GM21723 (cell line): ENCODE results near the gene EXOC1.

ENCODE experiments used
- ATAC-seq: cut with Tn5 transposase; IDR thresholded peaks from one replicate; pipeline ENCODE4 v1.9.1; 2021; ENCODE audit warnings: mild to moderate bottlenecking, moderate library complexity; ENCODE audit not compliant: unreplicated experiment

EXOC1 gene

DNA sequence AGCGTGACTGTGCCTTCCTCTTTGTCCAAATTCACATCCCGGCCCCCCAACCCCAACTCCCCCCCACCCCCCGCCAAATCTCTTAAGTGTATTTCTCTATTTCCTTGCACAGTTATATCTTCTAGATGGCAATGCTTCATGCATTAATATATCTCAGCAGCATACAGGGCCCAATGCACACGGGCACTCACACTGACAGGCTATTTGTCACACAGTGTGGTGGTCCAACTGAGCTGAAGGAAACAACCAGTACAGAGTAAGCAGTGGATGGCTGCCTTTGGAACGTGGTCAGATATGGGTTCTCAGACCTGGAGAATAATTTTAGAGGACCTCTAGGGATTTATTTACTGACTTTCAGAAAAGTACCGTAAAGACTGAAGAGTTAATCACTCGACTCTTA, 681 bp downstream of the EXOC1 start:
- ATAC-seq: no peak

DNA sequence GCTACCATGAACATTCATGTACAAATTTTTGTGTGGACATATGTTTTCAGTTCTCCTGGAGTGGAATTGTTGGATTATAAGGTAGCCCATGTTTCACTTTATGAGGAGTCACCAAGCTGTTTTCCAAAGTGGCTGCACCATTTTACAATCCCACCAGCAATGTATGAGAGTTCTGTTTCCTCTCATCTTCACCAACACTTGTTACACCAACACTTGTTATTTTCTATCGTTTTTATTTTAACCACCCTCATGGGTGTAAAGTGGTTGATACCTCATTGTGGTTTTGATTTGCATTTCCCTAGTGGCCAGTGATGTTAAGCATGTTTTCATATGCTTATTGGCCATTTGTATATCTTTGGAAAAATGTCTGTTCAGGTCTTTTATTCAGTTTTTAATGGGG, 4.1 kb downstream of the EXOC1 start:
- ATAC-seq: no peak

DNA sequence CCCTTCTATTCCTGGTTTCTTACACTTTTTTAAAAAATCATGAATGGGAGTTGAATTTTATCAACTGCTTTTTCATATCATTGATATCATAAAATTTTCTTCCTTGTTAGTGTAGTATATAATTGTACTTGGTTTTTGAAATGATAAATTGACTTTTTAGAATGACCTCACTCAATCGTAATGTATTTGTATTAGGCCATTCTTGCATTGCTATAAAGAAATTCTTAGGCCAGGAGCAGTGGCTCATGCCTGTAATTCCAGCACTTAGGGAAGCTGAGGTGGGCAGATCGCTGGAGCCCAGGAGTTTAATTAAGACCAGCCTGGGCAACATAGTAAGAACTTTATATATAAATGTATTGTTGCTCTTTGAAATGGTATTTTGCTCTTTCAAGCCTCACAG, 6.3 kb downstream of the EXOC1 start:
- ATAC-seq: no peak

DNA sequence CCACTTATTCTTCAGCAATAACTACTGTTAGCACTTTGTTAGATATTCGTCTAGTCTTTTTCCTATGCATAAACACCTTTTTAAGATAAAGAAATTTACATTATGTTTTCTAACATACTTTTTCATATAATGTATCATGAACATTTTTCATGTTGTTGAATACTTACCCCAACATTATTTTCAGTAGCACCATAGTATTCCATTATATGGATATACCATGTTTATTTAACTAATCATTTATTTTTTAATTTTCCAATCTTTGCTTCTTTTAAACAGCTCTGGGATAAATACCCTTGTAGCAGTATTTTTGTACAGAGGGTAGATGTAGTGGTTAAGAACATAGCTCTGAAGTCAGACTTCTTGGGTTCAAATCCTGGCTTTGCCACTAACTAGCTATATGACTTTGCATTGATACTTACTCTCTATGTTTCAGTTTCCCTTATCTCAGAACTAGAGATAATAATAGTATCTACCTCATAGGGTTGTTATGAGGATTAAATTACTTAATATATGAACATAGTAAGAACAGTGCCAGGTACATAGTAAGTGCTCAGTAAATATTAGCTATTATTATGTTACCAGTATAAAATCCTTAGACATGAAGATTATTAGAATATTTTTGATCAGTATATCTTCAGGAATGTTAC, 11.3 kb downstream of the EXOC1 start:
- no peak for ATAC-seq

DNA sequence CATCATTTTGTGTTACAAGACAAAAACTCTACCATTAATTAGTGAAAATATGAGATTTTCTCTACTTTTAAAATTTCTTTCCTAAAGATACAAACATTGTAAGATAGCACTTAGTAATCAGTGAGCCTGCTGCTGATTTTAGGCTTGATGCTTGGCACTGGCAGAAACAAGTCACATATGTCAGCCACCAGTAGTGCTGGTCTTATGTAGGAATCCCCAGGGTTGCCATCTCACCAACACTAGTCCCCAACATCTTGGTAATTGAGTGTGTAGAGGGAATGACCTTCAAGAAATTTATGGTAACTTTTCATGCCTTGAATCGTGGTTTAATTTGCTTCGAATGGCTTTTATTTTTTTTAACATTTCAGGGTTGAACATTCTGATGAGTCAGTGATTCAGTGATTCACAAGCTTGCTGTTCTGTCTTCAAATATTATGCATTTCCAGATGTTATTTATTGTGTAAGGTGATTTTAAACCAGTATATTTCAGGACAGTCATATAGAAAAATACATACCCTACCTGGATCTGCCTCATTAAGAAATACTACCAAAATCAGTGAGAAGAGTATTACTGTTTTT, 11.9 kb downstream of the EXOC1 start:
- ATAC-seq: no peak

DNA sequence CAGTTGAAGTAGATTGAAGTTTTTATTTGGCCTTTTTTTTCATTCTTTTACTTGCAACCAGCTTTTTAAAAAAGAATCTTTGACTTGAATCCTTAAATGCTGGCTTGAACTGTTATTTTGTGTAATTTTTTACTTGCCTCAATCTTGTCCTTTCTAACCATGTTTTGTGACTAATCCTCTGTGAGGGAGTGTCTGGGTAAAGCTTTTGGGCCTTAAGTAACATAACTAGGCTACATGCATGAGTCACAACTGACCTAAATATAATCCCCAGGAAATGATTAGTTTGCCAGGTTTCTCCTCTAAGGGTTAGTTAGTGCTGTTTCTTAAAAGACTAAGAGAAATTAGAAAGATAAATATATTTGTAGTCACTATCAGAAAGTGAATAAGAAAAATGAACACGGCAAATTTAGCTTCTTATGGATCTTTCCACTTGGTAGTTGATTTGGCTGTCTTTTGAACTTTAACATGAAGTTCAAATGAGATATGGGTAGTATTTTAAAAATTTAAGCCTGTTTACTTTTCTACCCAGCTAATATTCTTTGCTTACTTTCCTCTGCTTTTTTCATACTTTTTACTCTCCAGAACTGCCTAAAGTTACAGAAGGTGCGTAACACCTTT, 13.0 kb downstream of the EXOC1 start:
- peak; percentile 87 for ATAC-seq

DNA sequence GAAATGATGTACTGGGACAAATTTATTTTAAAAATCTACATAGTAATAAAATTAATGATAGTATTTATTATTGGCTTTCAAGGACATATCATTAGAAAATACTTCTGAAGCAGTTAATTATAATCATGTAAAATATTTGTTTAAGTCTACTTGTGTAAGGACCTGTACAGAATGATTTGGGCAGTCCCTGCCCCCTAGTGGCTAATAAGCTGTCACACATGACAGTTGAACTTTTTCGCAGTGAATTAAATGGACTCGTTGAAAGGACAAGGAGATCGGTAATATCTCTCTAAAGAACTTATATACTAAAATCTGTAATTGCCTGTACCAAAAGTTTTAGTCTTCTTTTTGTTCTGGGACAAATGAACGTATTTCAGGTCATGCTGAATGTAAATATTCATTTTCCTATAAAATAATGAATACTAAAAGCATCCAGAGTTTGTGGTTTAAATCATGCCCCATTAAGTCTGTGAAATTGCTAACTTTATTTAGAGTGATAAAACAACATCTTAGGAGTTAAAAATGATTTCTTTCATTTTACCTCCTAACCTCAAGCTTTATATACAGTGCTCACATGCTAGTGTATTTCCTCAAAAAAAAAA, 13.6 kb downstream of the EXOC1 start:
- ATAC-seq: peak; percentile 83

DNA sequence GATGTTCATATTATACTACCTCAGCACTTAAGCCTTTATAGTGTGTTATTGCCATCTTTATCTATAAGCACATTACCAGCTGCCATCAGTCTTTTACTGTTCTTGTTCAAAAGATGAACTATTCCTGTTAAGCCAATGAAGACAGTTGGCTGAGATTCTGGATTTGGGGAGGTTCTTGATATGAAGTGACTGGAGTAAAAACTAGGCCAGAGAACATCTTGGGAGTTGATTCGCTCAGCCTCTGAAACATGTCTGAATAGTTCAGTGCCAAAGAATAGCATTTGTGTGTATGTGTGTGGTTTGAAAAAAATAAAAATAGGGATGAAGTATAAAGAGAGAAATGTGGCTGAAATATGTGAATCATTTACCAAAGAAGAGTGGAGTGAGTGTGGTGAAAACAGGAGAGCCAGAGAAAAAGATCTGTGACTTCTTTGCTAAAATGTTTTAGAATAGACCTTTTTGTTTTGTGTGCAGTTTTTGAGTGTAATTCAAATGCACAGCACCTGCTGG, 15.2 kb downstream of the EXOC1 start:
- ATAC-seq: no peak

DNA sequence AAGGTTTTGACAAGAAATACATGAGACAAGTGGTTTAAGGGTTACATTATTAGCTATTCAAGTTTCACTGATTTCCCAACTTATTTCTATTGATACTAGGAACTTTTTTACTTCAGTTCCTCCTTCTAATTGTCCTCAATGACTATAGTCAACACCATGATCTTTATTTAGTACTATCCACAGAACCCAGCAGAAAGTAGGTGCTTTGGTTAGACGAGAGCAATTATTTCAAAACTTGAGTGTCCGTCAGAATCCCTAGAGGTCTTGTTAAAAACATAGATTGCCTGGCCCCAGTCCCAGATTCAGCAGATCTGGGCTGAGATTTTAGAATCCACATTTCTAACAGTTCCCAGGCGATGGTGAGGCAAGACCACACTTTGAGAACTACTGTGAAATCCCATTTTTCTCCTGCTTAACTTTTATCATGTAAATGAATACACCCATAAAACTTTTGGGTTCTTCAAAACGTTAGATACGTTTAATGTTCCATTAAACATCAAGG, 17.9 kb downstream of the EXOC1 start:
- ATAC-seq: no peak

DNA sequence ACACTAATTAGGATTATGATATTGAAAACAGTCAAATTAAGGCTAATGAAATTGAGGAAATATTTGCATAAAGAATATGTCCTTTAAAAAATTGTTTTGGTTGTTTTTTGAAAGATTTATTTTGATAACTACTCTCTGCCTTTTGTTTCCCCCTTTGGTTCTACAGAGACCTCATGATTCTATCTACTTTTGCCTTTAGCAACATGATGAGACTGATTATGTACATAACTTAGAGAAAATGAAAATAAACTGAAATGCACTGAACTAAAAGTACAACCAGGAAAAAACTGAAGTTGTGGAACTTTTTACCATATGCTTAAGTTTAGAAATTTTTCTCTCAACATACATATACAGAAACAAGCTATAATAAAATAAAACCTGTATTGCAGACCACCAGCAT, 21.4 kb downstream of the EXOC1 start:
- ATAC-seq: no peak

DNA sequence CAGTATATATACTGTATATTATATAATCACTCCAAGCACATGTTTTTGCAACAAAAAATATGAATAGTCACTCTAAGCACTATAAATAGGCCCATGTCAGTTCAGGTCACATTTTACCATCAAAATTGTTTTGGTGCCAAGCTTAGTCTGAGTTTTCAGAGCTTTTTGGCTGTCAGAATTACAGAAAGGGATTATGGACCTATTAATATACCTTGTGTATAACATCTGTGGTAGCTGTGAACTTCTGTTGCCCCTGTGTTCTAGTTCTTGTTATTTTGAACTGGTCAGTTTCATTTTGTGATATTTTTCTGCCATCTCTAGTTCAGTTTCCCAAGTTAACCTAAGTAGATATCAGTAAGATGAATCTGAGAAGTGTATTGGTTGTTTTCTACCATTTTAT, 22.9 kb downstream of the EXOC1 start:
- ATAC-seq: no peak

DNA sequence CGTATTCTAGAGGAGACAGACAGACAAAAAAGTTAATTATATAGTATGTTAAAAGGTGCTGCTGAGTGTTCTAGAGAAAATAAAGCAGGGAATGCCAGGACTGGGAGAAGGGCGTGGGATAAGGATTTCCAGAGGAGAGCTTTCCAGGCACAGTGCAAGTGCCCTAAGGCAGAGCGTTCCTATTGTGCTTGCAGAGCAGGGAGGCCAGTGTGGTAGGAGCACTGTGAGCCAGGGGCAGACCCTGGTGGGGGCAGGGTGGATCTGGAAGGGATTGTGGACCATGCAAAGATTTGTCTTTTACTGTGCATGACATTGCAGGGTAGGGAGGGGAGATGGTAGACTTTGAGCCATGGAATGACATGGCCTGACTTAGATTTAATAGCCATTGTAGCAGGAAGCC, 25.8 kb downstream of the EXOC1 start:
- ATAC-seq: no peak

DNA sequence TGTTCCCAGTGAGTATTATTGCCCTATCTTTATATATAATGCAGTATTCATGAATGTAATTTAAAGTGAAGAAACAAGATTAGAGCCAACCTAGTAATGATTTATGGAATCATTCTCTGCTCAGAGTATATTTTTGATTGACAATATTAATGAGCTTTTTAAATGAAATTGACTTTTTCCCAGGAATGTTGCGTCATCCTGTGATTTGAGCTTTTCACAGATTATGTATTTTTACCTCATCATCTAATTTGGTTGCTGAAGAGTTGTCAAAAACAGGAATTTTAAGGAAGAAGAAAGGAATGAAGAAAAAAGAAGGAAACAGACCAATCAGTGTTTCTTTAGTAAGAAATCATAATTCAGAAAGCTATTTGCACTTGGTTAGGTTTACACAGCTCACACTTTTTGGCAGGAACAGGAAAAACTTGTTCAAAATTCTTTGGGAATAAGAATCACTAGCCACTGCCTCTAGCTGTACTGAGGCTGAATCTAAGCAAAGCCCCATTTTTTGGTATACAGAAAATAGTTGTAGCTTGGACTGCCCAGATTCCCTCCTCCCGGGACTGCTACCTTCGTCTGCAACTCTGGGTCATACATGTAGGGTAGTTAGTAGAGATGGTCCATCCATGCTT, 27.3 kb downstream of the EXOC1 start:
- ATAC-seq: no peak

DNA sequence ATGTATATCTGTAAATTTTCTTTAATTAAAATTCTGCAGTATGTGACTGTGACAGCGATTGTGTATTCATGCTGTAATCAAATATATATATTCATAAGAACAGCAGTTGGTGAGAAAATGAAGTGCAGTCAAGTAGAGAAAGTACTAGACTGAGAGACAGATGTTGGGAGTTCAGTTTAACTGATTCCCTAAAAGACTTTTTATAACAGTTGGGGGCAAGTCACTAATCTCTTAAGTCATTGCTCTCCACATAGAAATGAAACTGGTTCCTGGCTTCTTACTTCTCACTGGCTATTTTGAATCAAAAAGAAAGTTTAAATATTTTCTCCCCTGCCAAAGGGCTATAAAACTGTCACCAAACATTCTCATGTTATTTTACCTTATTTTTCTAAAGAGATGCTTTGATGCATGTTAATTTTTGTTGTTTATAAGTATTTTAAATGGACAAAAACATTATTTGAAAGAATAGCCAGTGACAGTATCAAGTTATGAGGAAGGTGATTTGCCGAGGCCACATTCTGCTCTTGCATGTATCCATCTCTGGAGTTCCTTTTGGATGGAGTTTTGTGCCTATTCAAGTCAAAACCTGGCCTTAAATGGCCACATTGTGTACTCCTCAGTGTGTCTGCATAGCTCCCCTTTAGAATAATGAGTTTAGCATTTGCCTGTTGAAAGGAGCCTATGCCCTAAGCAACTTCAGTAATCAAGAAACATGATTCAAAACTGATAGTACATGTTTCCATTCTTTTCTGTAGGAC, 30.8 kb downstream of the EXOC1 start:
- no peak for ATAC-seq

DNA sequence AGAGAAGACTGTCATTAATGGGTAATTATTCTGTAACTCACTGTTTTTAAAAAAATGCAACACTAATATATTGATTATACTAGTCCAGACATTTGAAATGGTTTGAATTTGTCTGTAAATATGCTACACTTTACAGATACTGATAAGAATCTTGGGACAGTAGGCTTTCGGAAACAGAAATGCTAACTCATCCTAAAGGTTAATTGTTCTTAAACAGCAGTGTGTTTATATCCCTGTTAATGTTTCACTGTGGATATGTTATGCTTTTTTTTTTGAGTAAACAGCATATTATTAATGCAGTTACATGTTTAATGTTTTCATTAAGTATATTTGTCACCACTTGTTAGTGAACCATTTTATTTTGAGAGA, 31.4 kb downstream of the EXOC1 start:
- ATAC-seq: no peak

DNA sequence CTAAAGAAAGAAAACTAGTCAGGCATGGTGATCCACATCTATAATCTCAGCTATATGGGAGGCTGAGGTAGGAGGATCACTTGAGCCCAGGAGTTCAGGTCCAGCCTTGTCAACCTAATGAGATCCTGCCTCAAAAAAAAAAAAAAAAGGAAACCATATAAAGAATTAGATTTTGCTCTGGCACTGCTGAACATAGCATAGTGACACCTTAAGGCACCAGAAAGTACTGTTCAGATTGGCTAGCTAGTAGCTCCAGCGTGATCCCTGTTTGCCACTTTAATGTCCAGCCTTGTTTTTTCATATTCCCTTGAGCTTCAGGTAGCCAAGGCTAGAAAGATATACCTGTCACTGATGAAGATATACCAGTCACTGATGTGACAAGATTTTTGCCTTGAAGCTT, 34.1 kb downstream of the EXOC1 start:
- no peak for ATAC-seq

DNA sequence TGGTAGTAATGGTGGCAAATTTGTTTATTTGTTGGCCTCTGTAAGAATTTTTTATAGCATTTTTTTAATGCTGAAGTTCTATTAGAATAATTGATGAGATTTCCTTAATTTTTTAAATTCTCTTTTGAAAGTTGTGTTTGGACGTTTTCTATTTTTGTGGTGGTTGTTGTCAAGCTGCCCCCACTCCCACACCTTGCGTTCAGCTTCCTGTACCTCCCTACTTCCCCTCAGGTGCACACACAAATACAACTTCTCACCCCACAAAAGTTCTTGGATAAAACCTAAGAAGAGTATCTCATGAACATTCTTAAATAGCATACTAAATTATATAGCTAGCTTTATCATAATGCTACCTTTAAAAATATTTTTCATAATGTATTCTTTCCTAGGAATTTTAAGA, 38.7 kb downstream of the EXOC1 start:
- no peak for ATAC-seq

DNA sequence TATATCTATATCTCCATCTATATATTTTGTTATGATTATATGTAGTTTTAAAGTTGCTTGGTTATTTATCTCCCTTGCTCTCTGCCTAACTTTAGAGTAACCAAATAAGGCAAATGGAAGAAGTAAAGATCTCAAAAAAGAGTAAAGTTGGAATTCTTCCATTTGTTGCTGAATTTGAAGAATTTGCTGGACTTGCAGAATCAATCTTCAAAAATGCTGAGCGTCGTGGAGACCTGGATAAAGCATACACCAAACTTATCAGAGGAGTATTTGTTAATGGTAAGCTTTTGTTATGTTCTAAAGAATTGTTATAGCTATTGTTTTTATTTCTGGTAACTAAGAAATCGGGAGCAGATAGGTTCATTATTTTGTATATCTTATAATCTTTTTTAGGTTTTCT, 43.2 kb downstream of the EXOC1 start:
- no peak for ATAC-seq

DNA sequence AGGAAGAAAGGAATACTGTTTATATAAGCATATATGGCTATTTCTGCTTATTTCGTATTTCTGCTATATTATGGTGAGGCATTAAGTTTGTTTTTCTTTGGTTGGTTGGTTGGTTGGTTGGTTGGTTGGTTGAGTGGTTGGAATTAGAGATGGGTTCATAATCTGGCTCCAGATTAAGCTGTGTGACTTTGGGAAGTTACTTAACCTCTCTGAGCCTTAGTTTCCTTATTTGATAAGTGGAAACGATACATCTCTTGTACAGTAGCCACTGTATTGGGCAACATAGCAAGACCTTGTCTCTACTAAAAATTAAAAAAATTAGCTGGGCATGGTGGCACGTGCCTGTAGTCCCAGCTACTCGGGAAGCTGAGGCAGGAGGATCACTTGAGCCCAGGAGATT, 49.2 kb downstream of the EXOC1 start:
- ATAC-seq: no peak

DNA sequence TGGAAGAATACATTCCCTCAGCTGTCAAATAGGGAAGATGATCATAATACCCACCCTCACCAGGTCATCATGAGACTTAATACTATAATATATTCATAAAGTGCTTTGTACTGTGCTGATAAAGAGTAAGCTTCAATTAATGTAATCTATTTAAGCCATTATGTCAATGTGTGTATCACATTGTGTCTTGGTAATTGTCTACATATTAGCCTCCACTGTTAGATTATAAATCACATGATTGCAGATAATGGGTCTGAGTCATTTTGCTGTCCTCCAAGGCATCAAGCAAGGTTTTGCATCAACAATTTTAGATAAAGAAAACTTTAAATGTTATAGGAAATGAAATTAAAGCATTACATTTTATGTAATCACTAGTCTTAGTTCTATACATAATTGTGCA, 50.1 kb downstream of the EXOC1 start:
- ATAC-seq: no peak

DNA sequence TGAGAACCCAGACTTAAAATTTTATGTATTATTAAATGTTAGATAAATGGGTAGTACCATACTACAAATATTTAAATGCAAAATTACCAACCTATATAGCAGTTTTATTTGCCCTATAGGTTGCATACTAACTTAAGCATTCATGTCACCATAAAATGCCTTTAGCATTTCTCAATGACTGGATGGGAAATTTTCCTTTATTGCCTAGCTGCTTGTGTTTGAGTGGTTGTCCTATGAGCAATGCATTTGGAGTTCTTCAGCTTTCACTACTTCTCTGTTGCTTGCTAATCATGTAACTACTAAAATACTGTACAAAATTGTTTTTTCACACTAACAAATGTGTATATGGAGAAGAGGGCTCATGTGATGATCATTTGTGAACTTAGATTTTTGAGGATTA, 51.1 kb downstream of the EXOC1 start:
- ATAC-seq: no peak
